ENCODE measurements around the gene PLCD1. TPM values are rescaled to one million over a fixed set of nuclear protein-coding genes. Genes with fewer than 3 reads are reported as not detected.
"Not testable (repeated sequence)": the region's sequence is repeated elsewhere in the genome, so short reads cannot be mapped to it uniquely, and the experiment has no call there.

The PLCD1 gene
- total and polyA plus RNA-seq, 2 experiments from 2014 or later = 16.0 to 24.4 TPM

DNA sequence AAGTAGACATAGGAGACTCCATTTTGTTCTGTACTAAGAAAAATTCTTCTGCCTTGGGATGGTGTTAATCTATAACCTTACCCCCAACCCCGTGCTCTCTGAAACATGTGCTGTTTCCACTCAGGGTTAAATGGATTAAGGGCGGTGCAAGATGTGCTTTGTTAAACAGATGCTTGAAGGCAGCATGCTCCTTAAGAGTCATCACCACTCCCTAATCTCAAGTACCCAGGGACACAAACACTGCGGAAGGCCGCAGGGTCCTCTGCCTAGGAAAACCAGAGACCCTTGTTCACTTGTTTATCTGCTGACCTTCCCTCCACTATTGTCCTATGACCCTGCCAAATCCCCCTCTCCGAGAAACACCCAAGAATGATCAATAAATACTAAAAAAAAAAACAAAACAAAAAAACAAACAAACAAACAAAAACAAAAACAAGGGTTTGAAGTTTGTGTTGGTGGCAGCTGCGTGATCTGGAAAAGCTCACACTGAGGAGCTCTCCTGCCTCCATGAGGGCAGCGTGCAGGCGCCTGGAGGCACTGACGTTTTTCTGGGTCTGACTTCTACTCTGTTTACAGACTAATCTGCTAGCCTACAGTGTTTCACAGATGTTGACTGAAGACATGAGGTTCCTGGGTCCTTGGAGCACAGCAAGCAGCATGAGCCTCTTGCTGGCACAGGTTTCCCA is 24.5 kb upstream of the PLCD1 start:
- ATAC-seq; H3K9me2 ChIP-seq (ENCODE audit: insufficient read depth); H3K36me3 ChIP-seq (ENCODE audit: insufficient read depth); H4K20me1 ChIP-seq (replicated peaks; ENCODE audit: insufficient read depth); H3K4me3 Mint-ChIP-seq; H2AFZ ChIP-seq; H3K4me1 Mint-ChIP-seq; H3K27ac ChIP-seq (ENCODE audit: low read depth); H3K4me3 ChIP-seq; H3K79me2 ChIP-seq (replicated peaks; ENCODE audit: insufficient read depth); DNase-seq (ENCODE audit: low spot score); H3K4me1 ChIP-seq (ENCODE audit: insufficient read depth); H3F3A ChIP-seq (replicated peaks; ENCODE audit: low read depth); H3K27me3 ChIP-seq (ENCODE audit: insufficient read depth); H3K27ac Mint-ChIP-seq; H3K27me3 Mint-ChIP-seq (ENCODE audit: insufficient read depth, low read depth, poor library complexity); H3K4me2 ChIP-seq: not testable (repeated sequence)
- peaks cover 11% of the 10 kb centered on the region; the same call in 2 of the 3 replicates for H3K36me3 Mint-ChIP-seq (ENCODE audit: low read depth)
- peaks cover 25% of the 10 kb centered on the region for H3K9me3 Mint-ChIP-seq

DNA sequence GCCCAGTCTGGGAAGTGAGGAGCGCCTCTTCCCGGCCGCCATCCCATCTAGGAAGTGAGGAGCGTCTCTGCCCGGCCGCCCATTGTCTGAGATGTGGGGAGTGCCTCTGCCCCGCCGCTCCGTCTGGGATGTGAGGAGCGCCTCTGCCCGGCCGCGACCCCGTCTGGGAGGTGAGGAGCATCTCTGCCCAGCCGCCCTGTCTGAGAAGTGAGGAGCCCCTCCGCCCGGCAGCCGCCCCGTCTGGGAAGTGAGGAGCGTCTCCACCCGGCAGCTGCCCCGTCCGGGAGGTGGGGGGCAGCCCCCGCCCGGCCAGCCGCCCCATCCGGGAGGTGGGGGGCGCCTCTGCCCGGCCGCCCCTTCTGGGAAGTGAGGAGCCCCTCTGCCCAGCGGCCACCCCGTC is 23.8 kb upstream of the PLCD1 start:
- not testable (repeated sequence) for H3K27ac Mint-ChIP-seq; H3K27me3 ChIP-seq (ENCODE audit: insufficient read depth); DNase-seq (ENCODE audit: low spot score); H2AFZ ChIP-seq; H3K36me3 ChIP-seq (ENCODE audit: insufficient read depth); ATAC-seq; H3K4me3 Mint-ChIP-seq; H3K4me3 ChIP-seq; H3F3A ChIP-seq (replicated peaks; ENCODE audit: low read depth); H4K20me1 ChIP-seq (replicated peaks; ENCODE audit: insufficient read depth); H3K4me1 Mint-ChIP-seq; H3K79me2 ChIP-seq (replicated peaks; ENCODE audit: insufficient read depth); H3K27me3 Mint-ChIP-seq (ENCODE audit: insufficient read depth, low read depth, poor library complexity); H3K9me2 ChIP-seq (ENCODE audit: insufficient read depth); H3K27ac ChIP-seq (ENCODE audit: low read depth); H3K4me1 ChIP-seq (ENCODE audit: insufficient read depth); H3K4me2 ChIP-seq
- Mint-ChIP-seq H3K36me3 (ENCODE audit: low read depth) (peaks cover 11% of the 10 kb centered on the region; the same call in 2 of the 3 replicates), H3K9me3 (peaks cover 25% of the 10 kb centered on the region)

DNA sequence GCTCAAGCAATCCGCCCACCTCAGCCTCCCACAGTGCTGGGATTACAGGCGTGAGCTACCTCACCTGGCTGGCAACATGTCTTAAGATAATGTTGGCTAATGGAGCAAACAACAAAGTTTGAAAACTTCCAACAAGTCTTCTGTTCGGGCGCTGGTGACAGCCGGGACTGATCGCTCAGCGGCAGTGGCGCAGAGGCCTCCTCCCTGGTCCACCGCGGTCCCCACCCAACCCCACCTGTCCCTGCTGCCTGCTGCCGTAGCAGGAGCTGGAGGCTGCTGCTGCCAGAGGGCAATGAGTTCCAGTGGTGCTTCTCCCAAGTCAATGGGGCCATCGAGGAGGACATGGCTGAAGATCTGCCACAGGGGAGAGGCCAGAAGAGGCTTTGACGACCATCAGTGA is 21.7 kb upstream of the PLCD1 start:
- Histone ChIP-seq H3K27ac (ENCODE audit: low read depth) (no peak overlapping the region), H3F3A (replicated peaks; ENCODE audit: low read depth) (no peaks in the 10 kb centered on the region), H3K4me2 (no peak overlapping the region), H4K20me1 (replicated peaks; ENCODE audit: insufficient read depth) (no peaks in the 10 kb centered on the region), H3K9me2 (ENCODE audit: insufficient read depth) (no peaks in the 10 kb centered on the region), H3K79me2 (replicated peaks; ENCODE audit: insufficient read depth) (no peaks in the 10 kb centered on the region), H3K27me3 (ENCODE audit: insufficient read depth) (no peaks in the 10 kb centered on the region), H2AFZ (no peak overlapping the region), H3K36me3 (ENCODE audit: insufficient read depth) (no peaks in the 10 kb centered on the region; the same call in 1 of the 2 replicates), H3K4me1 (ENCODE audit: insufficient read depth) (no peaks in the 10 kb centered on the region), H3K4me3 (no peak overlapping the region)
- no peak for DNase-seq (ENCODE audit: low spot score)
- H3K4me3 Mint-ChIP-seq = no peak overlapping the region
- H3K27ac Mint-ChIP-seq = no peak overlapping the region
- peaks cover 2% of the 10 kb centered on the region for H3K27me3 Mint-ChIP-seq (ENCODE audit: insufficient read depth, low read depth, poor library complexity)
- no peak for ATAC-seq
- no peak for TF ChIP-seq EZH2phosphoT487 (IDR thresholded peaks at IDR 0.05; ENCODE audit: unreplicated experiment)
- no peak for TF ChIP-seq POLR2AphosphoS5 (IDR thresholded peaks at IDR 0.05; ENCODE audit: low read depth)
- no peak for TF ChIP-seq JUNB (IDR thresholded peaks at IDR 0.05; ENCODE audit: unreplicated experiment)
- TF ChIP-seq, protein P1, sequence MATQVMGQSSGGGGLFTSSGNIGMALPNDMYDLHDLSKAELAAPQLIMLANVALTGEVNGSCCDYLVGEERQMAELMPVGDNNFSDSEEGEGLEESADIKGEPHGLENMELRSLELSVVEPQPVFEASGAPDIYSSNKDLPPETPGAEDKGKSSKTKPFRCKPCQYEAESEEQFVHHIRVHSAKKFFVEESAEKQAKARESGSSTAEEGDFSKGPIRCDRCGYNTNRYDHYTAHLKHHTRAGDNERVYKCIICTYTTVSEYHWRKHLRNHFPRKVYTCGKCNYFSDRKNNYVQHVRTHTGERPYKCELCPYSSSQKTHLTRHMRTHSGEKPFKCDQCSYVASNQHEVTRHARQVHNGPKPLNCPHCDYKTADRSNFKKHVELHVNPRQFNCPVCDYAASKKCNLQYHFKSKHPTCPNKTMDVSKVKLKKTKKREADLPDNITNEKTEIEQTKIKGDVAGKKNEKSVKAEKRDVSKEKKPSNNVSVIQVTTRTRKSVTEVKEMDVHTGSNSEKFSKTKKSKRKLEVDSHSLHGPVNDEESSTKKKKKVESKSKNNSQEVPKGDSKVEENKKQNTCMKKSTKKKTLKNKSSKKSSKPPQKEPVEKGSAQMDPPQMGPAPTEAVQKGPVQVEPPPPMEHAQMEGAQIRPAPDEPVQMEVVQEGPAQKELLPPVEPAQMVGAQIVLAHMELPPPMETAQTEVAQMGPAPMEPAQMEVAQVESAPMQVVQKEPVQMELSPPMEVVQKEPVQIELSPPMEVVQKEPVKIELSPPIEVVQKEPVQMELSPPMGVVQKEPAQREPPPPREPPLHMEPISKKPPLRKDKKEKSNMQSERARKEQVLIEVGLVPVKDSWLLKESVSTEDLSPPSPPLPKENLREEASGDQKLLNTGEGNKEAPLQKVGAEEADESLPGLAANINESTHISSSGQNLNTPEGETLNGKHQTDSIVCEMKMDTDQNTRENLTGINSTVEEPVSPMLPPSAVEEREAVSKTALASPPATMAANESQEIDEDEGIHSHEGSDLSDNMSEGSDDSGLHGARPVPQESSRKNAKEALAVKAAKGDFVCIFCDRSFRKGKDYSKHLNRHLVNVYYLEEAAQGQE (IDR thresholded peaks at IDR 0.05; ENCODE audit: unreplicated experiment) = no peak
- TF ChIP-seq, protein P2, sequence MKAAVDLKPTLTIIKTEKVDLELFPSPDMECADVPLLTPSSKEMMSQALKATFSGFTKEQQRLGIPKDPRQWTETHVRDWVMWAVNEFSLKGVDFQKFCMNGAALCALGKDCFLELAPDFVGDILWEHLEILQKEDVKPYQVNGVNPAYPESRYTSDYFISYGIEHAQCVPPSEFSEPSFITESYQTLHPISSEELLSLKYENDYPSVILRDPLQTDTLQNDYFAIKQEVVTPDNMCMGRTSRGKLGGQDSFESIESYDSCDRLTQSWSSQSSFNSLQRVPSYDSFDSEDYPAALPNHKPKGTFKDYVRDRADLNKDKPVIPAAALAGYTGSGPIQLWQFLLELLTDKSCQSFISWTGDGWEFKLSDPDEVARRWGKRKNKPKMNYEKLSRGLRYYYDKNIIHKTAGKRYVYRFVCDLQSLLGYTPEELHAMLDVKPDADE (IDR thresholded peaks at IDR 0.05) = no peak
- TF ChIP-seq NANOG (IDR thresholded peaks at IDR 0.05; ENCODE audit: borderline replicate concordance) = no peak
- TF ChIP-seq ZNF114 (CRISPR knock-in tag; IDR thresholded peaks at IDR 0.05) = no peak
- no peak for TF ChIP-seq ZNF331 (CRISPR knock-in tag; IDR thresholded peaks at IDR 0.05; ENCODE audit: low read depth)
- no peak for TF ChIP-seq STAT1 (IDR thresholded peaks at IDR 0.05; ENCODE audit: unreplicated experiment)
- no peak for TF ChIP-seq EZH2 (IDR thresholded peaks at IDR 0.05; ENCODE audit: low read depth, unreplicated experiment)
- H3K4me1 Mint-ChIP-seq = no peaks in the 10 kb centered on the region; the same call in 2 of the 3 replicates
- peaks cover 11% of the 10 kb centered on the region; the same call in 2 of the 3 replicates for H3K36me3 Mint-ChIP-seq (ENCODE audit: low read depth)
- peaks cover 25% of the 10 kb centered on the region for H3K9me3 Mint-ChIP-seq
